ENCODE data around the gene NPAS3.

The NPAS3 gene

DNA sequence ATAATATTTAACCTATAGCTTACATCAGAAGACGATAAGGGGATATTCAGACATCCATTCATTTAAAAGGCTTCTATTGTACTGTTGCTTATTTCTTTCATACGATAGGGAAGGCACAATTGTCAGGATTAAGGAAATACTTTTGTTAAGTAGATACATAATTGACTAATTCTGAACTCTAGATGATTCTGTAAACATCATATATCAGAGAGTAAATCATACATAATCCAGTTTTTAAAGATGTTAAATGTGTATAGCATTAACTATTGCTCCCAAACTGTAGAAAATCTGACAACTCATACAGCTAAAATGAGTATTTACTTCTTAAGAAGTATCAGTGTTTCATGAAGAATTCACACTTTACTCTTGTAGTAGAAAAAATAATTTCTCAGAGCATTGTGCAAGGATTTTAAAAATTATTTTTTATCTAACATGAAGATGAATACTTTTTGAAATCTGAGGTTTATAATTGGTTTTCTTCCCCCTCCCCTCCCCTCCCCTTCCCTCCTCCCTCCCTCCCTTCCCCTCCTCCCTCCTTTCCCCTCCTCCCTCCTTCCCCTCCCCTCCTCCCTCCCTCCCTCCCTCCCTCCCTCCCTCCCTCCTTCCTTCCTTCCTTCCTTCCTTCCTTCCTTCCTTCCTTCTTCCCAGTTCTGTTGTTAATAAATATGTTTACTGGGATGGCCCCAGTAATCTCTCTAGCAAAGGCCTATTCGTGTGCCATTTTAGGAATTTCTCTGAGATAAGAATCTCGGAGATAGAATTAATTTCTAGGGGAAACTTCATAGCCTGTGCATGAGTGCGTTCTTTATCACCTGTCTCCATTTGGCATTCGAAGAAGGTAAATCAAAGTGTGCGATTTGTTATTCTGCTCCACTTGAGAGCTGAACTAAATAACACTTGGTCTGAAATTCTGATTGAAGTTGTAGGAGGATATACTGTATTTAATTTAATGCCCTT is 2.3 kb downstream of the NPAS3 start:
- DNase-seq: no peak

DNA sequence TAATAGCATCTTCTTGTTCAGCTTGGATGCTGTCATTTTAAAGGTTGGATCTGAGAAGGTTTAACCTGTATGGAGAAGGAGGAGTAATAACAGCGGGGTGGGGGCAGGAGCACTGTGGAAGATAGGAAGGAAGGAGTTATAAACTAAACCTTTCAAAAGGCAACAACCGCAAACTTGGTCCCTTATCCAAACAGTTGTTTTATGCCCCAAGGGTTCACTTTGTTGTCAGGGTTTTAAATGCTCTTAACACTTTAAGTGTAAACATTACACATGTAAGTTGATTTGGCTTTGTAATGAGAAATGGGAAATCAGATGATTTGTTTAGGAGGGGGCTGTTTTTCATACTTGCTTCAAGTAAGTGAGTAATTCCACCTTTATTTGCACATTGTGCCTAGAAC is 3.0 kb downstream of the NPAS3 start:
- no peak for DNase-seq

DNA sequence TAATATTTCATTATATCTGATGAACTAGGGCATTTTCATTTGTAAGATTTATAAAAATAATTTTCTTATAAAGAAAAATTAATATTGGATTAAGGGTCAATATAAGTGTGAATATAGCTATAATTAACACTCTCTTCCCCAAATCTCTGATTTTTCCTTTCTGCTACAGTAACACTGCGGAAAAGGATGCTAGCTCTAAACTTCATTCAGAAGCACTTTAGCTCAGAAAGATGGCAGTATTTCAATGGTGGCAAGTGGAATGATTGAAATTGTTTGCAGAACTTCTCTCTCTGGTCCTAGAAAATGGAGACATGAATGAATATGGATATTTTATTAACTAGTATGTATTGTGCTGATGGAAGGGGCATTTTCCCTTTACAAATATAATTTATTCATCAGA is 8.4 kb downstream of the NPAS3 start:
- DNase-seq: no peak

- DNase-seq: no peak
These were observed 9.1 kb downstream of the NPAS3 start for GRCh38 chr14:32947792-32948191.

GRCh38 chr14:32950584-32950983 is 11.9 kb downstream of the NPAS3 start:
- no peak for DNase-seq

- no peak for DNase-seq
These were observed 28.7 kb downstream of the NPAS3 start for GRCh38 chr14:32967421-32967820.

DNA sequence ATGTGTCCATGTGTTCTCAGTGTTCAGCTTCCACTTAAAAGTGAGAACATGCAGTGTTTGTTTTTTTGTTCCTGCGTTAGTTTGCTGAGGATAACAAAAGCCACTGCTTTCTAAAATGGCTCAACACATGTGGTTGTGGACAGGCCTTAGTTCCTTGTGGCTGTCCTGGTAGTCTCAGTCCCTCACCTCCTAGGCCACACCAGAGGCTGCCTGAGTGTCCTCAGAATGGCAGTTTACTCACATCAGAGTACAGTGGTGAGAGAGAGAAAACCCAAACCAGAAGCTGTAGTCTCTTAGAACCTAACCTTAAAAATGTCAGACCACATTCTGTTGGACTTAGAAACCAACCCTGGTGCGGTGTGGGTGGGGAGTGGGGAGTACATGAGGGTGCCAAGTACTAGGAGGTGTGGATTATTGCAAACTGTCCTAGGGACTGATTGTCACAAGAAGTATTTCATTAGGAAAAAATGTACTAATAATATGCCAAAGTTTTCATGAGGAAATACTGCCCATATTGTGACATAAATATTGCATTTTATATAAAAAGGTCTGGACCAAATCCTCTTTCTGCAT is 30.4 kb downstream of the NPAS3 start:
- no peak for DNase-seq

DNA sequence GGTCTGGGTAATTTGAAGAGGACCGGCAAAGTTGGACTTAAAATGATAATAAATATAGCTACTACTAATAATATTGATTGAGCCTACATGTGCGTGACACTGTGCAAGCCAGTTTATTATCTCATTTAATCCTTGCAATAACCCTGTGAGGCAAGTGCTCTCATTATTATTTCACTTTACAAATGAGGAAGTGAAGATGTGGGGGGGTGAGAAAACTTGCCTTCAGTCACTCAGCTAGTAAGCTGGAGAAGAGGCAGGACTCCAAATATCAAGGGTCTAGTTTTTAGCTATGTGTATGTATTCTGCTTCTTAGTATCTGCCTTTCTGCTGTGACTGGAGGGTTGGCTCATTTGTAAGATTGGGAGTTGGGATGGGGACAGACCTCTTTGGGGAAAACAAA is 39.2 kb downstream of the NPAS3 start:
- DNase-seq: no peak

GRCh38 chr14:32978691-32979255 is 40.1 kb downstream of the NPAS3 start:
- DNase-seq: no peak

- no peak for DNase-seq
These were observed 41.7 kb downstream of the NPAS3 start for GRCh38 chr14:32980178-32980901.

DNA sequence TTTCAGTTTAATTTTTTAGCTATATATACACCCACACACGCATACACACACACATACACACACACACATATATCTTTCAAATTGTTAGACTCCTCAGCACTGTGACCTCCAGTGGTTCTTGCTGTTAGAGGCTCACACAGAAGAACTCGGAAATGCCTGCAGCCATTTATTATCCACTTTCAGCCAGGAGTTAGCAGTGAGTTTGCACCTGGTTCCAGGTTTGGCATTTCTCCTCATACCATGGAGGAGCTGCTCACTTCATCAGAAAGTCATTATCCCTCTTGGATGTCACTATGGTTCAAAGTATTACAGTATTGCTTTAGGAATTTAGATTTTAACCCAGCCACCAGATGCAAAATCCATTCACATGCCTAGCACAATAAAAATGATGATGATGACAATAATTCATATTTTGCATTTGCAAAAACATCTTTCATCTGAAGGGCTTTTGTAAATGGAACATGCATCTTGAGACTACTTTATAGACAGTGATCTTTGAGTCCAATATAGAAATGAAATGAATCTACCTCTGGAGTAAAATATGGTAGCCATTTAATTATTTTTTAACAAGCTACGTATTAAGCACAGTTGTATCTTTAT is 42.3 kb downstream of the NPAS3 start:
- peak; percentile 43 for DNase-seq

GRCh38 chr14:32984241-32984930 is 45.7 kb downstream of the NPAS3 start:
- no peak for DNase-seq

- DNase-seq: no peak
These were observed 47.2 kb downstream of the NPAS3 start for GRCh38 chr14:32985866-32986265.

- peak; percentile 53 for DNase-seq
These were observed 48.3 kb downstream of the NPAS3 start for GRCh38 chr14:32986791-32987540.

GRCh38 chr14:32991691-32992090 is 53.0 kb downstream of the NPAS3 start:
- no peak for DNase-seq

GRCh38 chr14:32993921-32994320 is 55.2 kb downstream of the NPAS3 start:
- DNase-seq: no peak

DNA sequence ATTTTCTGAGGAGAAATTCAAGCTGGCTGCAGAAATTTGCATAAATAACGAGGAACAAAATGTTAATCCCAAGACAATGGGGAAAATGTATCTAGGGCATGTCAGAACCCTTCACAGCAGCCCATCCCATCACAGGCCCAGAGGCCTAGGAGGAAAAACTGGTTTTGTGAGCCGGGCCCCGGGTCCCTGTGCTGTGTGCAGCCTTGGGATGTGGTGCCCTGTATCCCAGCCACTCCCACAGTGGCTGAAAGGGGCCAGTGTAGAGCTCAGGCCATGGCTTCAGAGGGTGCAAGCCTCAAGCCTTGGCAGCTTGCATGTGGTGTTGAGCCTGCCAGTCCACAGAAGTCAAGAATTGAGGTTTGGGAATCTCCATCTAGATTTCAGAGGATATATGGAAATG is 57.7 kb downstream of the NPAS3 start:
- no peak for DNase-seq

DNA sequence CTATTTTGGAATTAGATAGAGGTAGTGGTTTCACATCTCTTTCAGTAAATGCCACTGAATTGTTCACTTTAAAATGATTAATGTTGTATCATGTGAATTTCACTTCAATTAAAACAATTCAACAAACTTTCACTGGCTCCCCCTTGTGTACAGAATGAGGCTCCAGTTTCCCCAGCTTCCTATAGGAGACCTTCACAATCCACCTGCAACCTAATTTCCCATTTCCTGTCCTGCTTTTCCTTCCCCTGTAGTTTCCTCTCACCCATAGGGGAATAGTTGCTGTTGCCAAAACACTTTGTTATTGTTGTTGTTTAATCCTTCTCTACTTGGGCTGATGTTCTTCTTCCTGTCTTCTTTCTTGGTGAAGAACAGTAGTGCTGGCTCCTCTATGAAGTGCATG is 59.8 kb downstream of the NPAS3 start:
- no peak for DNase-seq

DNA sequence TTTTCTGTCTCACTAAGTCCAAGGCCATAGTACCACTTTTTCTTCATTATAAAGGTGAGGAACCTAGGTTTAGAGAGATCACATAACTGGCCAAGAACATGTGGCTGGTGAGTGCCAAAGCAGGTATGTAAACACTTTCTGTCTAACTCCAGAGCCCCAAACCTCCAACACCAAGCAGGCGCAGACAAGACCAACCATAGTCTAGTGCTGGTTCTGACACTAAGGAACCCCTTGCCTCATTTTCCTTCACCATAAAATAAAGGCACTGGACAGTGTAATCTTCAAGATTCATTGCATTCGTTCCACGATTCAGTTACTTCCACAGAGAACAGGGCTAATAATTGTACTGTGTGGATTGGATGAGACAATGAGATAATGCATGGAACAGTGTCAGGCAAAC is 71.0 kb downstream of the NPAS3 start:
- DNase-seq: no peak

DNA sequence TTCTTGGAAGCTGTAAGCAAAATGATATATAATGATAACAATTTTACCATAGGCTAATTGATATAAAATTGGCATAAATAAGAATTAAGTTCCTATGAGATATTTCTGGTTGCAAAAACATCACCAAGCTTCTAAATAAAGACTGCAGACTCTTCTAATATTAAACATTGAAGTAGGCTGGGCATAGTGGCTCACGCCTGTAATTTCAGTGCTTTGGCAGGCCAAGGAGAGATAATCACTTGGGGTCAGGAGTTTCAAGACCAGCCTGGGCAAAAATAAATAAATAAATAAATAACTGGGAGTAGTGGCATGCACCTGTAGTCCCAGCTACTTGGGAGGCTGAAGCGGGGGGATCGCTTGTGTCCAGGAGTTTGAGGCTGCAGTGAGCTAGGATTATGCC is 71.8 kb downstream of the NPAS3 start:
- DNase-seq: no peak

DNA sequence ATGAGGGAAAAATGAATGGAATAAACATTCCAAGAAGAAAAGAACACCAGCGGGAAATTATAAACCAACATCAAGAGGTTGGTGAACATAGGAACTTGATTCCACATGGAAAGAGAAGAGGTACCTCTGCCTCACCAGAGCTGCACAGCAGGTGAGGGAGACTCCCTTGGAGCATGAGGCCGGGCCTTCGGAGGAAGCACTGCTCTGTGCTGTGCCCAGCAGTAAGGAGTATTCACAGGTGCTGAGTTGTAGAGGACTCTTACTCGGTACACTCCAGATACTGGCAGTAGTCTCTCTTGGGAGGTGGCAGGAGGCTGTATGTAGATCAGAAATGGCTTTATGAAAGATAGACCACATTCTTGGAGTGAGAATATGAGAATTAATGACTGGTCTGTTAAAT is 76.0 kb downstream of the NPAS3 start:
- no peak for DNase-seq

DNA sequence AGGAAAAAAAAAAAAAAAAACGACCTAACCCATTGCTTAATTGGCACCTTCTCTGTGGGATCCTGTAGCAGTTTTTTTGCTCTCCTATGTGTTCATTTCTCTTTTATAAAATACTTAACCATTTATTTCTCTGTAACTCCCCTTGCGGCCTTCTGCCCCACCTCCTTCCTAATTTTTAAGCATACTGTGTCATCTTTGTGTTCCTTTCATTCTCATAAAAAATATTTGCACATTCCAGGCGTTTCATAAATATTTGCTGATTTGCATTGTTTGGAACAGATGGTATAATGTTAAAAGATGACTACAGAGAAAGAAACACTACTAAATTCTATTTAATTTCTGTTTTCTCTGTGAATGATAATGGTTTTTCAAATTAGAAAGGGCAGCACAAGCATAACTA is 77.9 kb downstream of the NPAS3 start:
- DNase-seq: no peak
